ENCODE results near the gene PCBP2. TPM values are rescaled to one million over a fixed set of nuclear protein-coding genes. Genes with fewer than 3 reads are reported as not detected.

The PCBP2 gene
- total RNA-seq, 1 donor from 2014 or later, result 713 TPM

DNA sequence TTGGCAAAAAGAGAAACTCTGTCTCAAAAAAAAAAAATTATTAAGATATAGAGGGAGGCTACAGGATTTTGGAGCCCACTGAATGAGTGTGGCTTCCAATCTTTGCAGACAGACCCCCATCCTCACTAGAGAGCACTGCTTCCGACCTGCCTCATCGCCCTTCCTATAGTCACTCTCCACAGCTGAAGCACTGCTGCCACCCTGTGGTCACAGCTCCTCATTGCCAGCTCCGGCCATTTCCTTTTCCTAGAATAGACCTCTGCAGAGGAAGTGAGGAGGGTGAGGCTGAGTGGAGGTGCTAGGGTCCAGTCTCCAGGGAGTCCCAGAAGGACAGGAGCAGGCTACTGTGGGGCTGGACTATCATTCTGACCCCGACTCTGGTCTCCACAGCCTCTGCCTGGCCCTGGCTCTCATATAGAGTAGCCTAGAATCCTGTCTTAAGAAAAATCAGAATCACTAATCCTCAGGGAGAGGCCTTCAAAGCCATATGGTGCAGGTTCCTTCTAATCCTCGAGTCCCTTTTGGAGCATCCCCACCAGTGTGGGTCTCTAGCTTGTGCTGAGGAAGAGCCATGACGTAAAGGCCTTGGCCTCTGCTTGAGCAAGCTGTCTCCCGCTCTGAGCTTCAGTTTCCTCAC is 56.8 kb downstream of the PCBP2 start:
- peak; percentile 87 for DNase-seq (ENCODE audit: low spot score)

DNA sequence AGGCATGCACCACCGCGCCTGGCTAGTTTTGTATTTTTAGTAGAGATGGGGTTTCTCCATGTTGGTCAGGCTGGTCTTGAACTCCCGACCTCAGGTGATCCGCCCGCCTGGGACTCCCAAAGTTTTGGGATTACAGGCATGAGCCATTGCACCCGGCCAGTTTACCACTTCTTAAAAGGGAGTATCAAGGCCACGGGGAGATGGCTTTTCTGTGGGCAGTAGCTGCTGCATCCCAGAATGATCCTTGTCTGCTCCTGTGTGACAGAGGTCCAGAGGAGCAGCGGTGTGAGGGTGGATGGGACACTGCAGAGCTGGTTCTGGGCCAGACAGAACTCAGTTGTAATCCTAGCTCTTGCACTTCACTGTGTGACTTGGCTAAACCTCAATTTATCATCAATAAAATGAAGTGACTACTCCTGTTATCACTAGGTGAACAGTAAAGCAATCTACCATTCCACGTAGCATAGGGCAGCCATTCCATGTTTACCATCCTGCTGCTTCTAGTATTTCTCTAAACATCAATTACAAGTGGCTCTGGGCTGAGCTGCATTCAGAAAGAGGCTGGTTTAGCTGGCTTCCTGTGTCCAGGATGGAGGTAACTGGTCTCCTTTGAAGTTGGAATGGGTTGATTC is 58.4 kb downstream of the PCBP2 start:
- DNase-seq (ENCODE audit: low spot score), result no peak

DNA sequence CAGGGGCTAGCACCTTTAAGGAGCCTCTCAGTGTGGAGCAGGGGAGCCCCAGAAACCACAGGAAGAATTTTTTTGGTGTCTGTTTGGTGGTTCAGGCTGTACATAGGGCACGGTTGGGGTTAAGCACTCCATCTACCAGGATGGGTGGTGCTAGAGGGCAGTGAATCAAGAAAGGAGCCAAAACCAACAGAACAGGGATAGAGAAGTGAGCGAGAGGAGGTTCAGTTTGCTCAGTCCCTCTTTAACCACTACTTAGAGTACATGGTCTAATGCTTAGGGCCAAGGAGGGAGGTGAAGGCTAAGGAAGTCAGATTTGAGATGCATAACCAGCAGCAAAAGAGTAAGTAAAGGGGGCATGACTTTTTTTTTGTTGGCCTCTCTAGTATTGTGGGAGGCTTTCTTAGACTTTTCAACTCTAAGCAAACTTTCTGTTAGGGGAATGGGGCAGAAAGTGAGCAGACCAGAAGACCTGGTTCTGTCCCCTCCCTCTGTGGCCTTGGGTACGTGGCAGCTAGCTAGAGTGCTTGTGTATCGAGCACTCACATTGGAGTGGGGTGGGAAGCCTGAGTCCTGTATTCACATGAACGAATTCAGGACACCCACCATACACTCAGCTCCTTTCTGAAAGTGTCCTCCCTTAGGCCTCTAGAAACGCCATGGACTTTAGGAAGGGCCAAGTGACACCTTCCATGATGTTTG is 62.0 kb downstream of the PCBP2 start:
- DNase-seq (ENCODE audit: low spot score), result no peak

DNA sequence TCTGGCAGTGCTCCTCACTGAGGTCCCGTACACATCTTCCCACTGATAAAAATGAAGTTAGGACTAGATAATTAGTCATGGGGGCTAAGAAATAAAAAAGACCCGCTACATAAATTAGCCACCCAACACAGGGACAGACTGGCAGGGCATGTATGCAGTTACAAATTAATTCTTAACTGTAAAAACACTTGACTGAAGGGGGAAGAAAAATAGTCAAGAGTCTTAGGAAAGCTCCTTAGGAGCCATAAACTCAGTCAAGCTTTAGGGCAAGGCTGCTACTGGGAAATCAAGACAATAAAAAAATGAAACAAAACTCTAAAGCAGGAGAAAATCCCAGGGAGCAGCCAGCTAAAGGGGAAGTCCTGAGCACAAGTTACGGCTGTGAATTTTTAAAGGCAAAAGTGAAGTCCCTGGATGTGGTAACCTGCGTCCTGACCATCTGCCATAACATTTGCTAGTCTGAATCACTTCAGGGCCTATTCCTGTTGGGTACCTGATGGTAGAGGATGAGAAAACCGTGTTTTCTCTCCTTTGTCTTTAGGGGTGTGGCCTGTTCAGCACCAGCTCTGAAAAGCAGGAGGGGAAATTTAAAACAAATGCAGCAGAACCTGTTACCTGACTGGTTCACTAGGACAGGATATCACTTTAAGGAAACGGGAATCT is 62.9 kb downstream of the PCBP2 start:
- no peak for DNase-seq (ENCODE audit: low spot score)

DNA sequence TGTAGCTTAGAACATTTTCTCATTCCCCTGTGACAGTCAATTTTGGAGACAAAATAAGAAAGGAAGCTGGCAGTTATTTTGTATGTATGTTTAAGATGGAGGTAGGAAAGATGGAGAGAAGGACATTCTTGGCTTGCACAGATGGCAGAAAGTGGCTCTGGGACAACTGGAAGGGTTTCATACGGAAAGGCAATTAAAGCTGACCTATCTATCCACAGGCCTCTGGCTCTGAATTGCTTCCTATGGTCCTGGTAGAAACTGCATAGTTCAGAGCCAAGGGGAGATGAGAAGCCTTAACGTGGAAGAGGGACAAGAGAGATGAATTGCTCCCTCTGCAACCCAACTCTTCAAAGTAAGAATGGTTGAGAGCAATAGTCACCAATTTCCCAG is 63.4 kb downstream of the PCBP2 start:
- no peak for DNase-seq (ENCODE audit: low spot score)

DNA sequence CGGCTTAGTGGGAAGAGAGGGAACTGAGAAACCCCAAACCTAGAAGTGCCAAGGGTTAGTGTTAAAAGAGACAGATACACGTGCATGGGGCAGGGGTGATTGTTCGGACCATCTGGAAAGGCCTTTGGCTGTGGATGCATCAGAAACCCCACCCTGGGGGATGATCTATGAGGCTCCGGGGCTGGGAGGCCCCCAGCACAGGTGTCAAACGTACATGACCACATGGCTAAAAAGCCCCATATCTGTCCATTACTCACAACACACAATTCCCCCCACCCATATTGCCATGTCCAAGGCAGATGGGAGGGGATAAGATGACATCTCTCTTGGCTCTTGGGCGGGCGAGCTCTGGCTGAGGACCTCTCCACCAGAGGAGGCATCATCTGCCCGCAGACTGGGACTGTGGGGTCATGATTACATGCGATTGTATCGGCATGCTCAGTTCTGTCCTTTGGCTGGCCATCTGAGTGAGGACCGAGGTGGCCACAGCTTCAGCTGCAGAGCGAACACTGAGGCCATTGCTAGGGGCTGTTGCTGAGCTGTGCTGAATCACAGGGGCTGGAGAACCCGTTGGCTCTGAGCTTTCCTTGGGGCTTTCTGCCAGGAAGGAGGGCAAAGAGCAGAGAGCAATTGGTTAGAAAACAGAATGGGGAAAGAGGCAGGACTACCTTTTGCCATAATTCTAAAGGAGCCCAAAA is 65.0 kb downstream of the PCBP2 start:
- DNase-seq (ENCODE audit: low spot score), result no peak

DNA sequence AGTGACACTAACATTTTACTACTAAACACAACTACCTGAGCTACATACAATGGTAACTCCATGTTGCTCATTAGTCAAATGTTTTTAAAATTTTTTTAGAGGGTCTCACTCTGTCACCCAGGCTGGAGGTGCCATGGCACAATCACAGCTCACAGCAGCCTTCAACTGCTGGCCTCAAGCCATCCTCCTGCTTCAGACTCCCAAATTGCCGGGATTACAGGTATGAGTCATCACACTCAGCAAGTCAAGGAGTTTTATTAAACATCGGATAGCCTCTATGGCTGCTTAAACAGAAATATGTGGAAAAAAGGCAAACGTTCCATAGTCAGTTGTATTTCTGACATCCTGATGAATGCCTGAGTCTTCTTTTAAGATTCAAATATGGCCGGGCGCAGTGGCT is 66.5 kb downstream of the PCBP2 start:
- DNase-seq (ENCODE audit: low spot score), result no peak

DNA sequence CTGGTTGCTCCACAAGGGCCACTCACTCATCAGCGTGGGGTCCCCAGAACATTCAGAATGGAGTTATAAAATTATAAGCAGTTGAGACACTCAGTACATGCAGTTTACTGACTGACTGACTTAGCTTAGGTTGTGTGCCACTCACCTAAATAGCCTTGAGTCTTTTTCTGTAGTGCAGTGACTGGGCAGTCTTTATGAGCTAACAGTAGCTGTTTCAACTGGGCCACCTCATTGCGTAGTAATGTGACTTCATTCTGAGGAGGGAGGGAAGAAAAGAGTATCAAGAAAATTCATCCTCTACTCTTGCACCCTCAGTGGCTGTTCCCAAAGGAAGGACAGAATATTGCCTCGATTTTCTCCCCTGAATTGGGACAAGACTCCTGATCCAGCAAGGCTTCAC is 71.2 kb downstream of the PCBP2 start:
- DNase-seq (ENCODE audit: low spot score), result no peak

DNA sequence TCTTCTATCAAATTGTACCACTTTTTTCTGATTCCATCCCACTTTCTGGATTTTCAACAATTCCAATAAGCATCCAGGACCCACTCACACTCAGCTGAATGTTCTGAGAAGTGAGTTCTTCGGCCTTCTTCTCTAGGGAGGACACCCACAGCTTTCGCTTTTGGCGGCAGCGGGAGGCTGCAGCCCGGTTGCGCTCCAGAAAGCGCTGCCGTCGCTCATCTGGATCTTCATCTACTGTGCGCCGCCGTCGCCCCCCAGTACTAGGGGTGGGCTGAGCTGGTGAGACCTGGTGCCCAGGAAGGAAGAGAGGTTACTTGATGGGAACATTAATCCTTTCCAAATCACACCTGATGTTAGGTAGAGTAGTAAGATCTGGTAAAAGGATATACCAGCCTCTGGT is 72.6 kb downstream of the PCBP2 start:
- no peak for DNase-seq (ENCODE audit: low spot score)

DNA sequence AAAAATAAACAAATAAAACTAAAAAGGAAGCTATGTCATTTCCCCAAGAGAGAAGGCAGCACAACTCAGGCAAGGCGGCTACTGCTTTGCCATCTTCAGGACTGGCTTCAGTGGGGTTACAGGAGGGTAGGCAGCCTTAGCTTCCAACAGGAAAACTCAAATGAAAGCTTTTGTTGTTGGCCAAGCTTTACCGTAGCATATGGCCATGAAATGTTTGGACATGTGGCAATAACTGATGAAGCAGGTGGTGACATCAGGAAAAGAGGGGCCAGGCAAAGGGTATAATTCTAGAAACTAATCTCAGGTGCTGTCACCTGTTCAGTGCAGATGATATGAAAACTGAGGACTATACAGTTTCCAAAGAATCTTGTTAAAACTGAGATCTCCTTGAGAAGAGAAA is 78.2 kb downstream of the PCBP2 start:
- DNase-seq (ENCODE audit: low spot score), result no peak

Other genes with a start within 250 kb of the PCBP2 start
- gene ITGB7, start 244.9 kb upstream of the PCBP2 start, total RNA-seq, result 5.8 TPM
- 41.8 TPM for gene RARG, start 219.9 kb upstream of the PCBP2 start, total RNA-seq
- 1.5 TPM for gene ESPL1, start 183.8 kb upstream of the PCBP2 start, total RNA-seq
- gene PFDN5, start 156.6 kb upstream of the PCBP2 start, total RNA-seq, result 420 TPM
- 63.4 TPM for gene MYG1, start 152.4 kb upstream of the PCBP2 start, total RNA-seq
- gene AAAS, start 130.5 kb upstream of the PCBP2 start, total RNA-seq, result 55.5 TPM
- not detected for gene SP7, start 115.7 kb upstream of the PCBP2 start, total RNA-seq
- 104 TPM for gene SP1, start 71.9 kb upstream of the PCBP2 start, total RNA-seq
- gene AMHR2, start 28.2 kb upstream of the PCBP2 start, total RNA-seq, result 0.60 TPM
- 326 TPM for gene PRR13, start 10.4 kb upstream of the PCBP2 start, total RNA-seq
- gene MAP3K12, start 47.4 kb downstream of the PCBP2 start, total RNA-seq, result 29.2 TPM
- 33.3 TPM for gene TARBP2, start 49.2 kb downstream of the PCBP2 start, total RNA-seq
- gene NPFF, start 55.4 kb downstream of the PCBP2 start, total RNA-seq, result not detected
- 53.3 TPM for gene ATF7, start 174.3 kb downstream of the PCBP2 start, total RNA-seq
- gene ATP5MC2, start 224.0 kb downstream of the PCBP2 start, total RNA-seq, result 318 TPM

Measured in mucosa of gallbladder (tissue), 1 donor.